Measurements from ENCODE around the gene HOXD10.

The HOXD10 gene

GRCh38 chr2:176165370-176166050 is 48.9 kb downstream of the HOXD10 start:
- DNase-seq, result no peak

GRCh38 chr2:176166272-176166671 is 49.7 kb downstream of the HOXD10 start:
- DNase-seq, result no peak

GRCh38 chr2:176167398-176167797 is 50.8 kb downstream of the HOXD10 start:
- no peak for DNase-seq

GRCh38 chr2:176169181-176169580 is 52.6 kb downstream of the HOXD10 start:
- no peak for DNase-seq

Data from cerebellar nuclear complex (tissue), 1 donor.